HepG2 (cell line): ENCODE measurements around the gene C1orf141. TPM values are rescaled to one million over a fixed set of nuclear protein-coding genes. Genes with fewer than 3 reads are reported as not detected.

Source experiments
- EEA1 ChIP-seq: sonication (generic); formaldehyde crosslinking; IDR thresholded peaks from 2 replicates; pipeline ENCODE4 v1.5.1; 2020; ENCODE audit warnings: mild to moderate bottlenecking, missing genetic modification reagents, borderline replicate concordance
- IRX3 ChIP-seq: sonication (generic); formaldehyde crosslinking; IDR thresholded peaks from 2 replicates; pipeline ENCODE4 v1.8.1; 2023; ENCODE audit warnings: mild to moderate bottlenecking, low read depth, missing genetic modification reagents, borderline replicate concordance
- KAT7 ChIP-seq: IDR thresholded peaks from 2 replicates; pipeline ENCODE4 v1.6.1; 2018; ENCODE audit warnings: borderline replicate concordance, missing compliant biosample characterization
- NFKB2 ChIP-seq: sonication (generic); formaldehyde crosslinking; IDR thresholded peaks from 2 replicates; pipeline ENCODE4 v1.4.0; 2020; ENCODE audit warnings: missing genetic modification reagents, borderline replicate concordance
- POLR2G ChIP-seq: fragments of 200-400 bp; formaldehyde crosslinking; IDR thresholded peaks from 2 replicates; pipeline ENCODE4 v1.6.1; 2018; ENCODE audit warnings: mild to moderate bottlenecking, low read depth, low read length, moderate library complexity
- SMYD3 ChIP-seq: sonication (generic); formaldehyde crosslinking; IDR thresholded peaks from 2 replicates; pipeline ENCODE4 v1.8.1; 2023; ENCODE audit warnings: mild to moderate bottlenecking, missing genetic modification reagents
- ZNF124 ChIP-seq: sonication (generic); formaldehyde crosslinking; IDR thresholded peaks from 2 replicates; pipeline ENCODE4 v1.4.0; 2020; ENCODE audit warnings: missing genetic modification reagents
- ZNF224 ChIP-seq: sonication (generic); formaldehyde crosslinking; IDR thresholded peaks from 2 replicates; pipeline ENCODE4 v1.5.0; 2020; ENCODE audit warnings: mild to moderate bottlenecking, missing genetic modification reagents
- polyA plus RNA-seq, 8 experiments: library from polyadenylated mRNA; depleted of rRNA in 3 of 8; stranded (reverse) in 7 of 8; unstranded in 1 of 8; fragments of >200 nt; fragmentation: Illumina TruSeq in 4 of 8; extraction: Trizol in 4 of 8; gene quantifications; 2 replicates each; pipeline versions ENCODE4 v1.2.1 to v1.2.3, GENCODE V29; 2011 to 2016; ENCODE audit warnings: low read depth in 4 of 8, missing spikeins in 1 of 8, mixed read lengths in 1 of 8; ENCODE audit not compliant: insufficient read depth in 1 of 8
- total RNA-seq, 5 experiments: library from RNA; depleted of rRNA; stranded (reverse); fragments of >200 nt; fragmentation: Illumina TruSeq; extraction: Trizol; gene quantifications; 2 replicates each; pipeline ENCODE4 v1.2.3, GENCODE V29; 2016; ENCODE audit warnings: low read depth in 1 of 5
- TF ChIP-seq, protein P1 (sequence below): sonication (generic); formaldehyde crosslinking; conservative IDR thresholded peaks from 2 replicates; pipeline ENCODE4 v1.4.0; 2020; ENCODE audit warnings: missing genetic modification reagents
- TF ChIP-seq, protein P2 (sequence below): sonication (generic); formaldehyde crosslinking; IDR thresholded peaks from 2 replicates; pipeline ENCODE4 v1.4.0; 2020; ENCODE audit warnings: missing genetic modification reagents, borderline replicate concordance
- TF ChIP-seq, protein P3 (sequence below): IDR thresholded peaks from 2 replicates; pipeline ENCODE4 v1.6.1; 2016; ENCODE audit warnings: control low read depth
- TF ChIP-seq, protein P4 (sequence below): sonication (generic); formaldehyde crosslinking; IDR thresholded peaks from 2 replicates; pipeline ENCODE4 v1.9.0; 2021; ENCODE audit warnings: missing genetic modification reagents, mild to moderate bottlenecking, borderline replicate concordance
- TF ChIP-seq, protein P5 (sequence below): IDR thresholded peaks from 2 replicates; pipeline ENCODE4 v1.6.1; 2012; ENCODE audit warnings: low read depth, low read length, improper control_type of control experiment
- TF ChIP-seq, protein P6 (sequence below): sonication (generic); formaldehyde crosslinking; IDR thresholded peaks from 2 replicates; pipeline ENCODE4 v1.9.0; 2022; ENCODE audit warnings: missing genetic modification reagents, mild to moderate bottlenecking, borderline replicate concordance

C1orf141 gene
- total and polyA plus RNA-seq, 2 of the 13 experiments (the other 11 are each of a cell fraction or from before 2014, with no cell fraction given): not detected

DNA sequence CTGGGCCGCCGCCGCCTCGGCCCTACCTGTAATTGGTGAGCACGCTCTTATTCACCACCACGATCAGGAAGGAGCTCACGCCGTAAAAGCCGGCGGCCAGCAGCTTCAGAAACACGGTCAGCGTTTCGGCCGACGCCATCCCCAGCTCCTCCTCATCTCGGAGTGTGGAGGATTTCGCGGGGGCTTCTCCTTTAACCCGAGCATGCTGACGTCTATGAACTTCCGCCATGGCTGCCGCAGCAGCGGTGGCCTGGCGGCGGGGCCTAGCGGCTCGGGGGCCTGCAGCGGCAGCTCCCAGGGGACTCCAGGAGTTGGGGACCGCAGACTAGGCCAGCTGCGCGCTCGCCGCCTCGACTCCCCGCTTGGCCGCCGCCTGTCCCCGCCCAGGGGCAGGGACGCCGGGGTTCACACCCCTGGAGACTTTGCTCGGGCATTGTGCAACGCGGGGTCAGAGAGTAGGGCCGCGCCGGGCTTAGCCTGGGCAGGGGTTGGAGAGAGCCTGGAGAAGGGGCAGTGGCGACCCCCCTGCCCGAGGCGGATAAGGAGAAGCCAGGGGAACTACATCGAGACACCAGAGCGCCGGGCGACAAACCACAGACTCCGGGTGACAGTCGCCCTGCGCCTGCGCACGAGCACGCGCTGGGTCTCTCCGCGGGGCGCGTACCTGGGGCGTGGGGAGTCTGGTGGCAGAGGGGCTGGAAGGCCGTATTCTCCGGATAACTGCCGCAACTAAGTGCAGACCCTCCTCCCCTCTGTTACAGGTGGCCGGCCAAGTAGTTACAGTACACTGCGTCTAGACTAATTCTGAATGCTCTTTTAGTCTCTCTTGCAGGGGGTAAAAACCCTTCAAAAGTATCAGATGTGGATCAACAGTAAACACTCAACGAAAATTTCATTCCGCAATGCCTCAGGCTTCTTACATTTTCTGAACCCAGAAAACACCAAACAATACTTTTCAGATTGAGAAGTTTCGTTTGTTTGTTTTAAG, 80.7 kb downstream of the C1orf141 start, which contains the start of gene SLC35D1 (continued):
- TF ChIP-seq, protein P1, sequence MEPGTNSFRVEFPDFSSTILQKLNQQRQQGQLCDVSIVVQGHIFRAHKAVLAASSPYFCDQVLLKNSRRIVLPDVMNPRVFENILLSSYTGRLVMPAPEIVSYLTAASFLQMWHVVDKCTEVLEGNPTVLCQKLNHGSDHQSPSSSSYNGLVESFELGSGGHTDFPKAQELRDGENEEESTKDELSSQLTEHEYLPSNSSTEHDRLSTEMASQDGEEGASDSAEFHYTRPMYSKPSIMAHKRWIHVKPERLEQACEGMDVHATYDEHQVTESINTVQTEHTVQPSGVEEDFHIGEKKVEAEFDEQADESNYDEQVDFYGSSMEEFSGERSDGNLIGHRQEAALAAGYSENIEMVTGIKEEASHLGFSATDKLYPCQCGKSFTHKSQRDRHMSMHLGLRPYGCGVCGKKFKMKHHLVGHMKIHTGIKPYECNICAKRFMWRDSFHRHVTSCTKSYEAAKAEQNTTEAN: peak; percentile 10; the same call in 1 of the 2 replicates
- peak; percentile 28; the same call in 1 of the 2 replicates for TF ChIP-seq ZNF124 (CRISPR knock-in tag)
- TF ChIP-seq IRX3: no peak; the same call in 1 of the 2 replicates
- peak; percentile 91 for TF ChIP-seq POLR2G
- TF ChIP-seq SMYD3 (CRISPR knock-in tag): 0 out of 2 replicates have a peak, but pooled peaks have one; percentile 38
- TF ChIP-seq, protein P2, sequence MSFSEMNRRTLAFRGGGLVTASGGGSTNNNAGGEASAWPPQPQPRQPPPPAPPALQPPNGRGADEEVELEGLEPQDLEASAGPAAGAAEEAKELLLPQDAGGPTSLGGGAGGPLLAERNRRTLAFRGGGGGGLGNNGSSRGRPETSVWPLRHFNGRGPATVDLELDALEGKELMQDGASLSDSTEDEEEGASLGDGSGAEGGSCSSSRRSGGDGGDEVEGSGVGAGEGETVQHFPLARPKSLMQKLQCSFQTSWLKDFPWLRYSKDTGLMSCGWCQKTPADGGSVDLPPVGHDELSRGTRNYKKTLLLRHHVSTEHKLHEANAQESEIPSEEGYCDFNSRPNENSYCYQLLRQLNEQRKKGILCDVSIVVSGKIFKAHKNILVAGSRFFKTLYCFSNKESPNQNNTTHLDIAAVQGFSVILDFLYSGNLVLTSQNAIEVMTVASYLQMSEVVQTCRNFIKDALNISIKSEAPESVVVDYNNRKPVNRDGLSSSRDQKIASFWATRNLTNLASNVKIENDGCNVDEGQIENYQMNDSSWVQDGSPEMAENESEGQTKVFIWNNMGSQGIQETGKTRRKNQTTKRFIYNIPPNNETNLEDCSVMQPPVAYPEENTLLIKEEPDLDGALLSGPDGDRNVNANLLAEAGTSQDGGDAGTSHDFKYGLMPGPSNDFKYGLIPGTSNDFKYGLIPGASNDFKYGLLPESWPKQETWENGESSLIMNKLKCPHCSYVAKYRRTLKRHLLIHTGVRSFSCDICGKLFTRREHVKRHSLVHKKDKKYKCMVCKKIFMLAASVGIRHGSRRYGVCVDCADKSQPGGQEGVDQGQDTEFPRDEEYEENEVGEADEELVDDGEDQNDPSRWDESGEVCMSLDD: peak; percentile 73
- TF ChIP-seq EEA1 (CRISPR knock-in tag): no peak
- TF ChIP-seq, protein P3, sequence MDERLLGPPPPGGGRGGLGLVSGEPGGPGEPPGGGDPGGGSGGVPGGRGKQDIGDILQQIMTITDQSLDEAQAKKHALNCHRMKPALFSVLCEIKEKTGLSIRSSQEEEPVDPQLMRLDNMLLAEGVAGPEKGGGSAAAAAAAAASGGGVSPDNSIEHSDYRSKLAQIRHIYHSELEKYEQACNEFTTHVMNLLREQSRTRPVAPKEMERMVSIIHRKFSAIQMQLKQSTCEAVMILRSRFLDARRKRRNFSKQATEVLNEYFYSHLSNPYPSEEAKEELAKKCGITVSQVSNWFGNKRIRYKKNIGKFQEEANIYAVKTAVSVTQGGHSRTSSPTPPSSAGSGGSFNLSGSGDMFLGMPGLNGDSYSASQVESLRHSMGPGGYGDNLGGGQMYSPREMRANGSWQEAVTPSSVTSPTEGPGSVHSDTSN (CRISPR knock-in tag): no peak
- 0 out of 2 replicates have a peak, but pooled peaks have one; percentile 71 for TF ChIP-seq ZNF224 (CRISPR knock-in tag)
- TF ChIP-seq, protein P4, sequence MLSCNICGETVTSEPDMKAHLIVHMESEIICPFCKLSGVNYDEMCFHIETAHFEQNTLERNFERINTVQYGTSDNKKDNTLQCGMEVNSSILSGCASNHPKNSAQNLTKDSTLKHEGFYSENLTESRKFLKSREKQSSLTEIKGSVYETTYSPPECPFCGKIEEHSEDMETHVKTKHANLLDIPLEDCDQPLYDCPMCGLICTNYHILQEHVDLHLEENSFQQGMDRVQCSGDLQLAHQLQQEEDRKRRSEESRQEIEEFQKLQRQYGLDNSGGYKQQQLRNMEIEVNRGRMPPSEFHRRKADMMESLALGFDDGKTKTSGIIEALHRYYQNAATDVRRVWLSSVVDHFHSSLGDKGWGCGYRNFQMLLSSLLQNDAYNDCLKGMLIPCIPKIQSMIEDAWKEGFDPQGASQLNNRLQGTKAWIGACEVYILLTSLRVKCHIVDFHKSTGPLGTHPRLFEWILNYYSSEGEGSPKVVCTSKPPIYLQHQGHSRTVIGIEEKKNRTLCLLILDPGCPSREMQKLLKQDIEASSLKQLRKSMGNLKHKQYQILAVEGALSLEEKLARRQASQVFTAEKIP (CRISPR knock-in tag): no peak
- TF ChIP-seq, protein P5, sequence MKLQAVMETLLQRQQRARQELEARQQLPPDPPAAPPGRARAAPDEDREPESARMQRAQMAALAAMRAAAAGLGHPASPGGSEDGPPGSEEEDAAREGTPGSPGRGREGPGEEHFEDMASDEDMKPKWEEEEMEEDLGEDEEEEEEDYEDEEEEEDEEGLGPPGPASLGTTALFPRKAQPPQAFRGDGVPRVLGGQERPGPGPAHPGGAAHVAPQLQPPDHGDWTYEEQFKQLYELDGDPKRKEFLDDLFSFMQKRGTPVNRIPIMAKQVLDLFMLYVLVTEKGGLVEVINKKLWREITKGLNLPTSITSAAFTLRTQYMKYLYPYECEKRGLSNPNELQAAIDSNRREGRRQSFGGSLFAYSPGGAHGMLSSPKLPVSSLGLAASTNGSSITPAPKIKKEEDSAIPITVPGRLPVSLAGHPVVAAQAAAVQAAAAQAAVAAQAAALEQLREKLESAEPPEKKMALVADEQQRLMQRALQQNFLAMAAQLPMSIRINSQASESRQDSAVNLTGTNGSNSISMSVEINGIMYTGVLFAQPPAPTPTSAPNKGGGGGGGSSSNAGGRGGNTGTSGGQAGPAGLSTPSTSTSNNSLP: no peak
- 0 out of 2 replicates have a peak, but pooled peaks have one; percentile 75 for TF ChIP-seq NFKB2 (CRISPR knock-in tag)
- TF ChIP-seq KAT7: no peak
- TF ChIP-seq, protein P6, sequence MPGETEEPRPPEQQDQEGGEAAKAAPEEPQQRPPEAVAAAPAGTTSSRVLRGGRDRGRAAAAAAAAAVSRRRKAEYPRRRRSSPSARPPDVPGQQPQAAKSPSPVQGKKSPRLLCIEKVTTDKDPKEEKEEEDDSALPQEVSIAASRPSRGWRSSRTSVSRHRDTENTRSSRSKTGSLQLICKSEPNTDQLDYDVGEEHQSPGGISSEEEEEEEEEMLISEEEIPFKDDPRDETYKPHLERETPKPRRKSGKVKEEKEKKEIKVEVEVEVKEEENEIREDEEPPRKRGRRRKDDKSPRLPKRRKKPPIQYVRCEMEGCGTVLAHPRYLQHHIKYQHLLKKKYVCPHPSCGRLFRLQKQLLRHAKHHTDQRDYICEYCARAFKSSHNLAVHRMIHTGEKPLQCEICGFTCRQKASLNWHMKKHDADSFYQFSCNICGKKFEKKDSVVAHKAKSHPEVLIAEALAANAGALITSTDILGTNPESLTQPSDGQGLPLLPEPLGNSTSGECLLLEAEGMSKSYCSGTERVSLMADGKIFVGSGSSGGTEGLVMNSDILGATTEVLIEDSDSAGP: peak; percentile 98
